Fibroblast of the aortic adventitia (primary cell): ENCODE measurements around the gene VWF. TPM values are rescaled to one million over a fixed set of nuclear protein-coding genes. Genes with fewer than 3 reads are reported as not detected.
"Not testable (repeated sequence)": the region's sequence is repeated elsewhere in the genome, so short reads cannot be mapped to it uniquely, and the experiment has no call there.

Experiments
- DNase-seq: peaks from one replicate; pipeline ENCODE4 v3.0.0-alpha.2; 2010; ENCODE audit warnings: low read depth
- H3K4me3 ChIP-seq: 2 replicates; pipeline ENCODE4 v1.5.1; 2011; ENCODE audit warnings: low read depth, mild to moderate bottlenecking, control low read depth, low read length, moderate library complexity
- CTCF ChIP-seq: IDR thresholded peaks from 2 replicates; pipeline ENCODE4 v1.5.1; 2011; ENCODE audit warnings: mild to moderate bottlenecking, low read length, control low read depth, inconsistent platforms; ENCODE audit not compliant: insufficient read depth
- total RNA-seq: library from RNA; depleted of rRNA; stranded (reverse); fragments of >200 nt; gene quantifications from 2 replicates; pipeline ENCODE4 v1.2.3, GENCODE V29; 2012; ENCODE audit warnings: low replicate concordance

VWF gene
- total RNA-seq, 1 donor, result 1.4 TPM

- no peak overlapping the region for H3K4me3 ChIP-seq
- DNase-seq, result no peak
- no peak for TF ChIP-seq CTCF
Measured at GRCh38 chr12:6143303-6143675, 18.8 kb upstream of the VWF start.

- not testable (repeated sequence) for H3K4me3 ChIP-seq, DNase-seq
Measured at GRCh38 chr12:6142368-6143302, 18.2 kb upstream of the VWF start.

GRCh38 chr12:6141731-6142367 lies 17.4 kb upstream of the VWF start:
- not testable (repeated sequence) for H3K4me3 ChIP-seq, DNase-seq

- H3K4me3 ChIP-seq, result no peak overlapping the region
- TF ChIP-seq CTCF, result no peak
- DNase-seq, result no peak
Measured at GRCh38 chr12:6140651-6141447, 16.4 kb upstream of the VWF start.

GRCh38 chr12:6135071-6135470 lies 10.6 kb upstream of the VWF start:
- peak; percentile 85 for DNase-seq
- no peak for TF ChIP-seq CTCF
- H3K4me3 ChIP-seq, result no peak overlapping the region

GRCh38 chr12:6133642-6134041 lies 9.2 kb upstream of the VWF start:
- DNase-seq, result no peak
- TF ChIP-seq CTCF, result no peak
- no peak overlapping the region for H3K4me3 ChIP-seq

GRCh38 chr12:6132496-6132895 lies 8.0 kb upstream of the VWF start:
- DNase-seq, result no peak
- TF ChIP-seq CTCF, result no peak
- no peak overlapping the region for H3K4me3 ChIP-seq
